Mononuclear cell (primary cell): Measurements from ENCODE around the gene SYT1. TPM values are rescaled to one million over a fixed set of nuclear protein-coding genes. Genes with fewer than 3 reads are reported as not detected.

Experiments used
- H3K27me3 ChIP-seq: 2 replicates; pipeline ENCODE4 v1.6.0; 2011; ENCODE audit warnings: low read length, control low read depth; ENCODE audit not compliant: insufficient read depth
- H3K4me1 ChIP-seq: 2 replicates; pipeline ENCODE4 v1.5.1; 2011; ENCODE audit warnings: mild to moderate bottlenecking, low read length, control low read depth; ENCODE audit not compliant: insufficient read depth
- H3K4me3 ChIP-seq: 2 replicates; pipeline ENCODE4 v1.5.1; 2011; ENCODE audit warnings: mild to moderate bottlenecking, low read length, moderate library complexity
- H3K9me3 ChIP-seq: 2 replicates; pipeline ENCODE4 v1.5.1; 2011; ENCODE audit warnings: low read depth, mild to moderate bottlenecking, control low read depth, low read length
- total RNA-seq: library from RNA; depleted of rRNA; stranded (reverse); fragments of >200 nt; gene quantifications from one replicate; pipeline ENCODE4 v1.2.3, GENCODE V29; 2012

Gene SYT1
- total RNA-seq, 1 donor, result 2.5 TPM

DNA sequence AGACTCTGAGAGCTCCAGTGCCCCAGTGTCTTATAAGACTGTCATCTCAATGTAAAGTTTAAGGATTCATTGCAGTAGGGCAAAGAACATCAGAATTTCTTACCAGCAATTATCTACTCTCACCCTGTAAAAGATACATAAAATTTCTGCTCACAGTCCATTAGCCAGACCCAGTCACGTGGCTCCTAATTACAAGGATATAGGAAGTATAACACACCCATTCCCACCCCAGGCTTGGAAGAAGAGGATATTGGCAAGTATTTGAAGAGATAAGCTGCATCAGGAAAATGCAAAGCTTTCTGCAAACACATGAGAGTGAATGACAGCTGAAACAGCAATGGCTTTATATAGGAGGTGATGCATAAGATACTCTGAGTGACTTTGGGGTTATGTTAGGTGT, 14.3 kb downstream of the SYT1 start:
- H3K4me1 ChIP-seq, result no peaks in the 10 kb centered on the region
- H3K4me3 ChIP-seq, result no peak overlapping the region
- H3K27me3 ChIP-seq, result no peaks in the 10 kb centered on the region
- no peaks in the 10 kb centered on the region for H3K9me3 ChIP-seq

DNA sequence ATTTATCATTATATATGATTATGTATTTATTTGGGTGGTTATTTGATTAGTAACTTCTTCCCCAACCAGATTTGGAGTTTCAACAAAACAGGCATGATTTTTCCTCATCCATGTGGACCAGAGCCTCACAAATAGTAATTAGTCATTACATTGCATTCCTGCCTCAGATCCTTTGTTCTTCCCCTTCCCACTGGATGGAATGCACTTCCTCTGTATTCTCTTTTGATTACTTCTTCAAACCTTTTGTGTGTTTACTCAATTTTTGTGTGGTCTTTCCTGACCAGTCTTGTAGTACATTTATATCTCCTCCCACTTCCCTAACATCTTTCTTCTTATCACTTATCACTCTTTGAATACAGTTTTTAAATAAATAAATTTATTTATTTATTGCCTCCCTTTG, 15.5 kb downstream of the SYT1 start:
- Histone ChIP-seq H3K9me3 (no peaks in the 10 kb centered on the region), H3K27me3 (no peaks in the 10 kb centered on the region), H3K4me3 (no peak overlapping the region), H3K4me1 (no peaks in the 10 kb centered on the region)

DNA sequence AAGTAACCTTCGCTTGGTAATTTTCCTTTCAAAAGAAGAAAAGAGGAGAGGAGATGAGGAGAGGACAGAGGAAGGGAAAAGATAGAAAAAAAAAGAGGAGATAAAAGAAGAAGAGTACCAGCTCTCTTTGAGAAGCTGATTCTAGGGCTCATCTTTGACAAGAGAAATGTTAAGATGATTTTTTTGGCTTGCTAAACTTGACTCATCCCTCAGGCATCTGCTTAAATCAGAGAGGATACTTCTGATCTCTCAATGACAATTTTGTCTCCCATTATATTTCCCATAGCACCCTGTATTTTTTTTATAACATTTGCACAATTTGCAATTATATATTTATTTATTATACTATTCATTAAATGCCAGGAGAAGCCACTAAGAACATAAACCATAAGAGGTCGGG, 17.1 kb downstream of the SYT1 start:
- no peaks in the 10 kb centered on the region for H3K9me3 ChIP-seq
- no peaks in the 10 kb centered on the region for H3K27me3 ChIP-seq
- no peak overlapping the region for H3K4me3 ChIP-seq
- no peaks in the 10 kb centered on the region for H3K4me1 ChIP-seq

DNA sequence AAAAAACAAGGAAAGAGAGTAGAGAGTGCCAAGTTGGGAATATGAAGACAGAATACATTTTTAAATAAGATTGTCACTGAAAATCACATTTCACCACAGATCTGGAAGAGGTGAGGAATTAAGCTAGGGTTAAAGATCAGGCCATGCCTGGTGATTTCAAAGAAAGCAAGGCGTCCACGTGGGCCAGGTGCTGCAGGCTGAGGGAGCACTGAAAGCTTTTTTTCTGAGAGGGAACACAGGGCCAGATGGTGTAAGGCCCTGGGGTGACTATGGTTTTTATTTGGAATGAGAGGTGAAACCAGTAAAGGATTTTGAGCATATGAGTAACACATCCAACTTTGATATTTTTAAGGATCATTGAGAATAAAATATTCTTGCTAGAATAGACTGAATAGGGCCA, 20.9 kb downstream of the SYT1 start:
- no peaks in the 10 kb centered on the region for H3K4me1 ChIP-seq
- no peaks in the 10 kb centered on the region for H3K27me3 ChIP-seq
- H3K9me3 ChIP-seq, result no peaks in the 10 kb centered on the region
- H3K4me3 ChIP-seq, result no peak overlapping the region

DNA sequence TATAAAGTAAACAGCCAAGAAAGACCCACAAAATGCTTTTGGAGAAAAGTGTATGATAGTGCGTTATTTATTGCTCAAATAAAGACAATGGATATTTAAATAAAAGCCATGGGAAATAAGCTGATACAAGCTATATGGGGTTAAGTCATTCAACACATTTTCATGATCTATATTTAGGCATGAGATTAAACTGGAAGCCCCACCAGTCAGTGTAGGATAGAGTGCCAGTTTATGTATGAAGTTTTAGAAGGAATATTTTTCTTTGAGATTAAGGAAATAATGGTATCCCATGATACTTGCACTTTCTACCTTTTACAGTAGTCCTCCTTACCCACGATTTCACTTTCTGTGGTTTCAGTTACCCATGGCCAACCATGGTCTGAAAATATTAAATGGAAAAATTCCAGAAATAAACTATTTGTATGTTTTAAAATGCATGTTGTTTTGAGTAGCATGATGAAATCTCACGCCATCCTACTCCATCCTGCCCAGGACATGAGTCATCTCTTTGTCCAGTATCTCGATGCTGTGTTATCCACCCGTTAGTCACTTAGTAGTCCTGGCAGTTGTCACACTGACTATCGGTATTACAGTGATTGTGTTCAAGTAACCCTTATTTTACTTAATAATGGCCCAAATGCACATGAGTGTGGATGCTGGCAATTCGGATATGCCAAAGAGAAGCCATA, 22.3 kb downstream of the SYT1 start:
- no peak overlapping the region for H3K4me3 ChIP-seq

DNA sequence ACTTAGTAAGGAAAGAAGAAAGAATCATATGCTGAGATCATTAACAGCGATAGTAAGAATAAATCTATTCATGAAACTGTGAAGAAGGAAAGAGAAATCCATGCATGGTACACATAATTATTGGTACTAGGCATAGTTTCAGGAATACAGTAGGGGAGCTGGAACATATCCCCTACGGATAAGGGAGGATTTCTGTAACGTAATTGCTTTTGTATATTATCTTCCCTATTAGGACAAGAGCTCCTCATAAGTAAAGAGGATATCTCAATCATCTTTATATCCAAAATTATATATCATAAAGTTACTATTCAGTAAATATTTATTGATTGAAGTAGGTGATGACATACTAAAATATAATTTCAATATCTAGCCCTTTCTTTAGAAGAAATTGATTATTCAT, 22.9 kb downstream of the SYT1 start:
- Histone ChIP-seq H3K9me3 (no peaks in the 10 kb centered on the region), H3K4me3 (no peak overlapping the region), H3K4me1 (no peaks in the 10 kb centered on the region), H3K27me3 (no peaks in the 10 kb centered on the region)

More for the DNA sequence above, 22.3 kb downstream of the SYT1 start:
- H3K27me3 ChIP-seq, result no peaks in the 10 kb centered on the region
- H3K9me3 ChIP-seq, result no peaks in the 10 kb centered on the region
- no peaks in the 10 kb centered on the region for H3K4me1 ChIP-seq

DNA sequence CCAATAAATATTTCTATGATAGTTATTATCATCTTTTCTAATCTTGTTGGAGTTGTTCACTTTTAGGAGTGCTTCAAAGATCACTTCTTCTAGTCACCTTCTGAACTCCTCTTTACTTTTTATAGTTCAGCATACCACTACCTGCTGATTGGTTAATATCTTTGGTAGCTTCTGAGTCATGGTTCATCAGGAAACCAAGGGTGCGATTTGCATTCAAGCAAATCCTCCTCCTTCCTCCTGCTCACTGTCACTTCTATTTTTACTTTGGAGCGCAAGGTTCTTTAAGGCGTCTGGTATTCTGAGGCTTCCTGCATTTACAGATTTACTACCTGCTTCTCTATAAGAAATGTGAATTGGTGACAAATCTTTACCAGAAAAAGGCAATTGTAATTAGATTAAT, 24.0 kb downstream of the SYT1 start:
- Histone ChIP-seq H3K9me3 (no peaks in the 10 kb centered on the region), H3K4me3 (no peak overlapping the region), H3K4me1 (no peaks in the 10 kb centered on the region), H3K27me3 (no peaks in the 10 kb centered on the region)

DNA sequence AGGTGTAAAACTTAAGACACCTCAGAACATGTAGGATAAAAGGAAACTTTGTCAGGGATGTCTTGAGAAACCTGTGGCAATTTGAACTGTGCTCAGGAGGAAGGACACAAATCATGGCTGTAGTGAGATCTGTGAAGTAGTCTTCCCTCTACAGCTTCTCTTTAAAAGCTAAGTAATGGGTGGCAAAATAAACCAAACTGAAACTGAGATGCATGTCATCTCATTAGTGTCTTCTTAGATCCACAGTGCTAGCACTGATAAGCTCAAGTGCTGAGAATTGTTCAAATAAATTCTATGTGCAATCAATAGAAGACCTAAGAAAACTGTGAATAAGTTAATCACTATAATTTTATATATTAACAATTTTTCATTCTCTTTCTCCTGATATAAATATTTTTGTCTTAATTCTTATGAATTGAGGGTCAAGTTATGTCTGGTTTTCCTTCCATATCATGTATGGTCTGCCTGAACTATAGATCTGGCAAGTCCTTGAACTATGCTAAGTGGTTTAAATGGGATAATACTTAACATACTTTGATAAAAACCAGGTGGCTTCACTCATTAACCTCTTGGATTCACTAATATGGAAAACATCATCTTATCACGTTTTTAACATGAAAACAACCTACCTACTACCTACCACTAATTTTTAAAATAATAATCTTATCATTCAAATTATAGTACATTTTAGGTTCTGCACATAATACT, 27.2 kb downstream of the SYT1 start:
- Histone ChIP-seq H3K27me3 (no peaks in the 10 kb centered on the region), H3K9me3 (no peaks in the 10 kb centered on the region), H3K4me3 (no peak overlapping the region), H3K4me1 (no peaks in the 10 kb centered on the region)

DNA sequence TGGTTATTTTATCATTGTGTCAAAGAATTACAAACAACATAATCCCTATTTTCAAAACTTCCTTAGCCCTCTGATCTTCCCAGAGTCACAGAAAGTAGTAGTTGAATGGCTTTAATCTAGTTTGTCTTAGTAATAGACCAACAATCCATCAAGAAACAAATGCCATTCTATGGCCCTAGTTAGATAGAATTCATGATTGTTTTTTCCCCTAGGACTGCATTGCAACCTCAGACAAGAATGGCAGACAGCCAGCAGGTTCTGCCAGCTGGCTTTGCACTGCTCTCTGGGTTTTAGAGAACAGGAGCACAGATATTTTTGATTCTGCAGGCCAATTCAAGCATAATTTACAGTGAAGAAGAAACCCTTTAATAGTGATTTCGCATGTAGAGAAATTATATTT, 33.8 kb downstream of the SYT1 start:
- Histone ChIP-seq H3K9me3 (no peaks in the 10 kb centered on the region), H3K4me3 (no peak overlapping the region), H3K27me3 (no peaks in the 10 kb centered on the region), H3K4me1 (no peaks in the 10 kb centered on the region)

DNA sequence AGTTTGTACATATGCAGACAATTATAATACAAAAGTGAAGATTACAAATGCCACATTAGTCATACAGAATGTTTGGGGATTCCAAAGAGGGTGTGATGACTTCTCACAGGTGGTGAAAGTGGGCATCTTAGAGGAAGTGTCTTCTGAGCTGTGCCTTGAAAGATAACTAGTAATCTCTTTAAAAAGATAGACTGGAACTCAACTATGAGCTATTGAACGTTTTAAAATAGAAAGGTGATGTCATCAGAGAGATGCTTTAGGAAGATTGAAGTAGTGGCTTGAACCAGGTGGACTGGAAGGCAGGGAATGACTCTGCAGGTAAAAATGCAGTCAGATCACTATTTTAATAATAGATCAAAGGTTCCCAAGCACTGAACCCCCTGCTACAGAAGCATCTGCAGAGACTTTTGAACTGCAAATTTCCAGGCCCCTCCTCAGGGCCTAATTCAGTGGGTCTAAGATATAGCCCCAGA, 50.3 kb downstream of the SYT1 start:
- Histone ChIP-seq H3K27me3 (no peaks in the 10 kb centered on the region), H3K4me1 (no peaks in the 10 kb centered on the region), H3K9me3 (no peaks in the 10 kb centered on the region), H3K4me3 (no peak overlapping the region)

DNA sequence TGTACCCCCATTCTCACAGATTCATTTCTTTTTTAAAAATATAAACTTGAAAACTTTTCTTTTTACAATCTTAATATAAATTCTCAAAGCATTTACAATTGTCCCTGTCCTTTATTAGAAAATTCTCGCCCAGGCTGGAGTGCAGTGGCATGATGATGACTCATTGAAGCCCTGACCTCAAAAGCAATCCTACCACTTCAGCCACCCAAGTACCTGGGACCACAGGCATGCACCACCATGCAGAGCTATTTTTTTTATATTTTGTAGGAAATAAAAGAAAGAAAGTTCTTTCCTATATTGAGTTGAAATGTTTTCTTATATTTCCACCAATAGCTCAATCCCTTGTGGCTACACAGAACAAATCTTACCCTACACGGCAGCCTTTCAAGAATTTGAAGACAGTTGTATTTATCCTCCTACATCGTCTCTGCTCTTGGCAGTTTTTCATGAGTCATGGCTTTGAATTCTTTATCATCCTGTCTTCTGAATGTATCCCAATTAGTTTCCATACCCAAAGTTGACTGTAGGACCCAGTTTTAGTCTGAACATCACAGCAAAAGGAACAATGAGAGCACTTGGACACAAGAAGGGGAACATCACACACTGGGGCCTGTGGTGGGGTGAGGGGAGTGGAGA, 52.4 kb downstream of the SYT1 start:
- Histone ChIP-seq H3K4me3 (no peak overlapping the region), H3K9me3 (no peaks in the 10 kb centered on the region), H3K4me1 (no peaks in the 10 kb centered on the region), H3K27me3 (no peaks in the 10 kb centered on the region)

DNA sequence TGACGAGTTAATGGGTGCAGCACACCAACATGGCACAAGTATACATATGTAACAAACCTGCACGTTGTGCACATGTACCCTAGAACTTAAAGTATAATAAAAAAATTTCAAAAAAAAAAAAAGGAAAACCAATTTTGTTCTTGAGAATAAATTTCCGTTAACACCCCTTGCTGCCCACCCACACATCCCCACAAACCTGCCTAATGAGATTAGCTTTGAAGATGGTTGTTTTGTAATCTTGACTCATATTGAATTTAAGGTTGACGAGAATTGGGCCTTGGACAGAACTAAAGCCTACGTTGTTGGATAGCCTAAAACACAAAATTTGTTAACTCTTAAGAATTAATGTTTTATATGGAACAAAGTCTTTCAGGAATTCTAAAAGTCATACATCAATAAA, 52.9 kb downstream of the SYT1 start:
- Histone ChIP-seq H3K4me1 (no peaks in the 10 kb centered on the region), H3K4me3 (no peak overlapping the region), H3K27me3 (no peaks in the 10 kb centered on the region), H3K9me3 (no peaks in the 10 kb centered on the region)

DNA sequence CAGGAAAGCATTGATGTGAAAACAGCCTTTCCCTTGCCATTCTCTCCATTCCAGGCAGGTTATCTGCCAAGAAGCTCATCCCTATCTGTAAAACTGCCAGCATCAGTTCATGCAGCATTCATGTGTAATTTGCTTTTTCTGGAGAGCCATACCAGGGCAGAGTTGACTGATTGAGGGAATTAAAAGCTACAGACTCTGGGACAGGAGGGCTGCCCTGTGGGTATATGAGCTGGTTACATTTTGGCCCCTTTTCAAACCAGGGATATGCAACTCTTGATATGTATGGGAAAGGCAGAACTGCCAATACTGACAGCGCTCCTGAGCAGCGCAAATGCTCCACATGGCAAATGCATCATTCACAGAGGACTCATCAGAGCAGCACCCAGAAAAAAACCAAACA, 53.7 kb downstream of the SYT1 start:
- Histone ChIP-seq H3K4me1 (no peaks in the 10 kb centered on the region), H3K9me3 (no peaks in the 10 kb centered on the region), H3K27me3 (no peaks in the 10 kb centered on the region), H3K4me3 (no peak overlapping the region)

DNA sequence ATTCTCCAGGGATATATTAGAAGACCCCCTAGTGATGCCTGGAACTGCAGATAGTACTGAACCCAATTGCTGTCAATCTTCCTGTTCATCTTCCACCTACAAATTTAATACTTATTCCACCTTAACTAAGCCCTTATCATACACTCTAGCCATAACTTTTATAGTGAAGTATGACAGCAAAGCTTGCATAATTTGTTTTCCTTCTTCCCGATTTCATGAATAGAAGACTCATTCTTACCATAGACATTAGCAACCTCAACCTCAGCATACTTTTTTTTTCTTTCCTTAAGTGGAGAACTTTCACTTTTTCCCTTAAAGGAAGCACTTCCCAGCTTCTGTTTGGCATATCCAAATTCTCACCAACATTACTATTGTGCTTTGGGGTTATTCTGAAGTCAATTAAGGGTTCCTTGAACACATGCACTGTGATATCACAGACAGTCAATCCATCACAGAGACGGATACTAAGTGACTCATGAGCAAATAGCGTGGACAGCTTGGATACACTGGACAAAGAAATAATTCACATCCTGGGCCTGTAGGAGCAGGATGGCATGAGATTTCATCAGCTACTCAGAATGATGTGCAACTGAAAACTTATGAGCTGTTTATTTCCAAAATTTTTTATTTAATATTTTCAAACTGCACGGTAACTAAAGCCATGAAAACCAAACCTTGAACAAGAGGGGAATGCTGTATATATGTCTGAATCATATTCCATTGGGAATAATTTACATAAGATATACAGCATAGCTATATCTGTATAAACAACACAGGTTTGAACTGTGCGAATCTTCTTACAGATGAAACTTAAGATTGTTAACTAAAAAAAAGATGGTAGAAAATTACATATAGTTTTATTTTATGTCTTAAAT, 63.9 kb downstream of the SYT1 start:
- Histone ChIP-seq H3K4me3 (no peak overlapping the region), H3K27me3 (no peaks in the 10 kb centered on the region), H3K9me3 (no peaks in the 10 kb centered on the region)

DNA sequence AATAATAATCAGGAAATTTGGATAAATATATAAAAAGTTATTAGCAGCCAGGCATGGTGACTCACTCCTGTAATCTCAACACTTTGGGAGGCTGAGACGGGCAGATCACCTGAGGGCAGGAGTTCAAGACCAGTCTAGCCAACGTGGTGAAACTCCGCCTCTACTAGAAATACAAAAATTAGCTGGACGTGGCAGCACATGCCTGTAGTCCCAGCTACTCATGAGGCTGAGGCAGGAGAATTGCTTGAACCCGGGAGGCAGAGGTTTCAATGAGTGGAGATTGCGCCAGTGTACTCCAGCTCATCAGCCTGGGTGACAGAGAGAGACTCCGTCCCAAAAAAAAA, 64.5 kb downstream of the SYT1 start:
- Histone ChIP-seq H3K4me1 (no peaks in the 10 kb centered on the region), H3K4me3 (no peak overlapping the region), H3K9me3 (no peaks in the 10 kb centered on the region), H3K27me3 (no peaks in the 10 kb centered on the region)

More for the DNA sequence above, 63.9 kb downstream of the SYT1 start:
- H3K4me1 ChIP-seq, result no peaks in the 10 kb centered on the region
